Stimulated activated naive CD8-positive, alpha-beta T cell treated with anti-CD3 and anti-CD28 coated beads, Interleukin-15, amount 100 ng/mL, for 72 hours (primary cell): ENCODE data around the gene EHD2.
A peak's percentile ranks its signal among the peaks of the same experiment; 100 is the strongest.
"Not testable (repeated sequence)": the region's sequence is repeated elsewhere in the genome, so short reads cannot be mapped to it uniquely, and the experiment has no call there.

ENCODE experiments used
- ATAC-seq: fragments of 150-1000 bp; cut with Tn5 transposase; 2 replicates; pipeline ENCODE4 v1.10.0; 2021; ENCODE audit warnings: mild to moderate bottlenecking, moderate library complexity
- DNase-seq, 2 donors: peaks; one replicate each; pipeline ENCODE4 v3.0.0; 2021 to 2022
- H3K27ac Mint-ChIP-seq, 2 donors: one replicate each; pipeline ENCODE4 v1.8.0; 2022; ENCODE audit warnings: mild to moderate bottlenecking in 2 of 2, mixed read lengths in 2 of 2, moderate library complexity in 2 of 2
- H3K27me3 Mint-ChIP-seq: one replicate; pipeline ENCODE4 v1.8.0; 2022; ENCODE audit warnings: mixed read lengths
- H3K4me1 Mint-ChIP-seq: one replicate; pipeline ENCODE4 v1.8.0; 2022; ENCODE audit warnings: mild to moderate bottlenecking, mixed read lengths
- H3K4me3 Mint-ChIP-seq, 2 donors: one replicate each; pipeline ENCODE4 v1.8.0; 2022; ENCODE audit warnings: mild to moderate bottlenecking in 2 of 2, mixed read lengths in 2 of 2, moderate library complexity in 1 of 2
- H3K9me3 Mint-ChIP-seq, 2 donors: one replicate each; pipeline ENCODE4 v1.8.0; 2022; ENCODE audit warnings: mixed read lengths in 2 of 2

EHD2 gene

GRCh38 chr19:47745010-47745901, 32.0 kb downstream of the EHD2 start, which contains the start of gene NOP53:
NOP53 (plus strand) TSS chr19:47745546; CDS start chr19:47745560, 14 bp downstream.
- no peaks in the 10 kb centered on the region for H3K27me3 Mint-ChIP-seq
- H3K4me1 Mint-ChIP-seq: peaks cover 67% of the 10 kb centered on the region
- H3K4me3 Mint-ChIP-seq: peak within 1 kb of the TSS; percentile 98 to 100
- ATAC-seq (peak; percentile 79), DNase-seq (peak; percentile 96 to 97)
- H3K27ac Mint-ChIP-seq: peak within 1 kb of the TSS; percentile 100
- H3K9me3 Mint-ChIP-seq: no peaks in the 10 kb centered on the region

GRCh38 chr19:47746129-47746528, 32.9 kb downstream of the EHD2 start:
- Mint-ChIP-seq H3K4me1 (peaks cover 73% of the 10 kb centered on the region), H3K27ac (peak overlapping the region; percentile 46 to 63), H3K4me3 (peak overlapping the region; percentile 98 to 100)
- not testable (repeated sequence) for ATAC-seq, H3K9me3 Mint-ChIP-seq, H3K27me3 Mint-ChIP-seq, DNase-seq

DNA sequence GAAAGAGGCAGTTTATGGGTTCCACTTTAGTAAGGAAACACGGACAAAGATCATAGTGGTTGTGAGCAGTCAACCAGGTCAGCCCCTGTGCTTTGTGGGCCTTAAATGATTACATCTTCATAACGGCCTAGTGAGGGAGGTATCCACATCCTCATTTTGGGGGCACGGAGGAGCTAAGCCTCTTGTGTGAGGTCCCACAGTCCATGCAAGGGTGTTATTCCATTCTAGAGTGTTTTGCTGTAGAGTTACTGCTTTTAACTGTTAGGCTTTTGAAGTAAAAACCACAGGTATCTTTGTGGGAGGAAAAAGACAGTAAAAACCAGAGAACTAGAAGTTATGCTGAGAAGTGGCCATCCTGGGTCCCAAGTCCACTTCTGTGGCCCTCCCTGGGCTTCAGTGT, 36.1 kb downstream of the EHD2 start:
- peak overlapping the region; percentile 46 to 59 for H3K4me3 Mint-ChIP-seq

GRCh38 chr19:47750752-47751151, 37.5 kb downstream of the EHD2 start:
- peak overlapping the region in 1 of 2 donors; percentile 48 for H3K27ac Mint-ChIP-seq
- peaks cover 63% of the 10 kb centered on the region for H3K4me1 Mint-ChIP-seq
- no peak overlapping the region for H3K4me3 Mint-ChIP-seq
- ATAC-seq: no peak
- no peaks in the 10 kb centered on the region for H3K9me3 Mint-ChIP-seq
- no peaks in the 10 kb centered on the region for H3K27me3 Mint-ChIP-seq
- no peak for DNase-seq

More for the DNA sequence above, 36.1 kb downstream of the EHD2 start:
- H3K27me3 Mint-ChIP-seq: no peaks in the 10 kb centered on the region
- peaks cover 75% of the 10 kb centered on the region for H3K4me1 Mint-ChIP-seq
- H3K27ac Mint-ChIP-seq: peak overlapping the region; percentile 75 to 95
- no peaks in the 10 kb centered on the region for H3K9me3 Mint-ChIP-seq
- ATAC-seq (peak; percentile 16), DNase-seq (no peak)

GRCh38 chr19:47752440-47753211, 39.4 kb downstream of the EHD2 start:
- Mint-ChIP-seq H3K9me3 (no peaks in the 10 kb centered on the region), H3K27me3 (no peaks in the 10 kb centered on the region), H3K27ac (peak overlapping the region in 1 of 2 donors; percentile 96), H3K4me1 (peaks cover 59% of the 10 kb centered on the region), H3K4me3 (peak overlapping the region in 1 of 2 donors; percentile 21)
- DNase-seq (no peak), ATAC-seq (no peak)

DNA sequence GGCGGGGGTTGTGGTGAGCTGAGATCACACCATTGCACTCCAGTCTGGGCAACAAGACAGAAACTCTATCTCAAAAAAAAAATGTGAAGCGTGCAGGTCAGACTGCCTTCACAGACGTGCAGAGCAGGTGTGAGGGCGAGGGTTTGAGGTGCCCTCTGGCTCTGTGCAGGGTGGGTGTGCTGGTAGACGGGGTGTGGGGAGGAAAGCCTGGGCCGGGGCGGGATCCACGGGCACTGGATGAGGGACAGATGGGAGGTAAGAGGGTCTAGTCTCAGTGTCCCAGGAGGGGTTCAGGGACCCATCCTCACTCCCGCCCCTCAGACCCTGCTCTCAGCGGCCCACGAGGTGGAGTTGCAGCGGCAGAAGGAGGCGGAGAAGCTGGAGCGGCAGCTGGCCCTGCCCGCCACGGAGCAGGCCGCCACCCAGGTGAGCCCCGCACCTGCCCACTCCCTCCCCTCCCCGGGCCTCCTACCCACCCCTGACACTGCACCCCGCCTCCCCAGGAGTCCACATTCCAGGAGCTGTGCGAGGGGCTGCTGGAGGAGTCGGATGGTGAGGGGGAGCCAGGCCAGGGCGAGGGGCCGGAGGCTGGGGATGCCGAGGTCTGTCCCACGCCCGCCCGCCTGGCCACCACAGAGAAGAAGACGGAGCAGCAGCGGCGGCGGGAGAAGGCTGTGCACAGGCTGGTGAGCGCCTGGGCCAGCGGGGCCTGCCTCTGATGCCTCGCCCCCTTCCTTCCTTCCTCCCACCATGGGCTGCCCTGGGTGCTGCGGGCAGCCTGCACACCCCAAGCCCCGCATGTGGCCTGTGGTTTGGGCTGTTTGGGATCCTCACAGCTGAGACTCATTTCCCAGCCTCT, 41.2 kb downstream of the EHD2 start:
- peak overlapping the region in 1 of 2 donors; percentile 94 for H3K27ac Mint-ChIP-seq
- H3K9me3 Mint-ChIP-seq: no peaks in the 10 kb centered on the region
- no peak for DNase-seq
- no peak overlapping the region for H3K4me3 Mint-ChIP-seq
- peaks cover 42% of the 10 kb centered on the region for H3K4me1 Mint-ChIP-seq
- ATAC-seq: peak; percentile 19
- H3K27me3 Mint-ChIP-seq: no peaks in the 10 kb centered on the region

DNA sequence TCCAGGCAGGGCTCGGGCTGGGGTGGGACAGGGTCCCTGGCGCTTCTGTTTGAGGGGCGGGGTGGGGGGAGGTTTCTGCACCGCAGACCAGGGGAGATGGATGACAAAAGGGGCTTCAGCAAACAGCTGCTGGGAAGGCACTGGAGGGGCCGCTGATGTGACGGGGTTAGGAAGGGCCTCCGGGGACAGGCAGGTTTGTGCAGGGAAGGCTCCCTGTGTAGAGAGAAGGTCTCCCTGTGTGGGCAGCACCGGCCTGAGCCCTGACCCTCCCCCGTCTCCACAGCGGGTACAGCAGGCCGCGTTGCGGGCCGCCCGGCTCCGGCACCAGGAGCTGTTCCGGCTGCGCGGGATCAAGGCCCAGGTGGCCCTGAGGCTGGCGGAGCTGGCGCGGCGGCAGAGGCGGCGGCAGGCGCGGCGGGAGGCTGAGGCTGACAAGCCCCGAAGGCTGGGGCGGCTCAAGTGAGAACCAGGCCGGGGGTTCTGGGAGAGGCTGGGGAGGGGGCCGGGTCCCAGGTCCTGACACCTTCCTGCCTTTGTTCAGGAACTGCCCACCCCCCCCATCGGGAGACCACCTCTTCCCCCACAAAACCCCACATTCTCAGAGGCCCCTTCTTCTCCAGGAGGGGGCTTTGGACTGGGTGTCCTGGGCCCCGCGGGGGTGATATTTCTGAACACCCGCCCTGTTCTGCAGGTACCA, 42.0 kb downstream of the EHD2 start:
- H3K27ac Mint-ChIP-seq: peak overlapping the region in 1 of 2 donors; percentile 74
- ATAC-seq (no peak), DNase-seq (no peak)
- H3K9me3 Mint-ChIP-seq: no peaks in the 10 kb centered on the region
- peaks cover 34% of the 10 kb centered on the region for H3K4me1 Mint-ChIP-seq
- H3K4me3 Mint-ChIP-seq: no peak overlapping the region
- H3K27me3 Mint-ChIP-seq: no peaks in the 10 kb centered on the region

GRCh38 chr19:47755762-47756626, 42.8 kb downstream of the EHD2 start:
- H3K27ac Mint-ChIP-seq: no peak overlapping the region
- ATAC-seq: no peak
- peaks cover 28% of the 10 kb centered on the region for H3K4me1 Mint-ChIP-seq
- no peak for DNase-seq
- no peaks in the 10 kb centered on the region for H3K9me3 Mint-ChIP-seq
- no peak overlapping the region for H3K4me3 Mint-ChIP-seq
- no peaks in the 10 kb centered on the region for H3K27me3 Mint-ChIP-seq

DNA sequence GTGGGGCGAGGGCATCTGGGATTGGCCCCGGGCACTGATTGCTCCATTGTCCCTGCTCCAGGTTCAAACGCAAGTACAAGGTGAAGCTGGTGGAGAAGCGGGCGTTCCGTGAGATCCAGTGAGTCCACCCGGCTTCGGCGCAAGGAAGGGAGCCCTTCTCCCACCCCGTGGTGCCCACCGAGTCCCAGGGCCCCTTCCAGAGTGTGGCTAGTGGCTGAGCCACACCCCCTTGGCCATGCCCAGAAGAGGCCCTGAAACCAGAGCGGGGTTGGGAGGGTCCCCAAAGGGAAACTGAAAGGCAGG, 43.4 kb downstream of the EHD2 start:
- Mint-ChIP-seq H3K27me3 (no peaks in the 10 kb centered on the region), H3K4me1 (peaks cover 28% of the 10 kb centered on the region), H3K9me3 (no peaks in the 10 kb centered on the region), H3K4me3 (no peak overlapping the region), H3K27ac (no peak overlapping the region)
- DNase-seq (no peak), ATAC-seq (no peak)

DNA sequence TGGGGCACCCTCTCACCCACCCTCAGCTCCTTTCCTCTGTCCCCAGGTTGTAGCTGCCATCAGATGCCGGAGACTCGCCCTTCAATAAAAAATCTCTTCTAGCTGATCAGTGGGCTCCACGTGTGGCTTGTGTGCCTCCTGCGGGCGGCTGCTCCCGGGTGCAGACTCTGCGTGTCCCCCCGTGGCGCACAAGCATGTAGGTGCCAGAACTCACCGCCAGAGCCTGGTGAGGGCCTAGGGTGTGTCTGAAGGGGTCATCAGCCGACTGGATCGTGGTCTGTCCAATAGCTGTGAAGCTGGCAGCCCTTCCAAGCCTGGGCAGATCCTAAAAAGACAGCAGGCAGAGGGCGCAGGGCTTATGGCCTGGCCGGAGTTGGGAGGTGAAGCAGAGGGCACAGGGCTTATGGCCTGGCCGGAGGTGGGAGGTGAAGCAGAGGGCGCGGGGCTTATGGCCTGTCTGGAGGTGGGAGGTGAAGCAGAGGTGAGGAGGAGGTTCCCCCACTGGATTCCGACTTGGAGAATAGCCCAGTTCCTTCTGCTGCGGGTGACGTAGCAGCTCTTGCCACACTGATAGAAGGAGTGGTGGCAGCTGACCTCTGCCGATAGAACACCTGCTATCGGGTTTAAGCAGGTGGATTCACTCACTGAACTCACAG, 43.9 kb downstream of the EHD2 start:
- Mint-ChIP-seq H3K4me3 (no peak overlapping the region), H3K27ac (peak overlapping the region; percentile 56 to 61), H3K4me1 (peaks cover 27% of the 10 kb centered on the region), H3K27me3 (no peaks in the 10 kb centered on the region), H3K9me3 (no peaks in the 10 kb centered on the region)
- DNase-seq (no peak), ATAC-seq (no peak)

GRCh38 chr19:47757617-47758442, 44.6 kb downstream of the EHD2 start:
- ATAC-seq (no peak), DNase-seq (no peak)
- Mint-ChIP-seq H3K27me3 (no peaks in the 10 kb centered on the region), H3K4me1 (peaks cover 20% of the 10 kb centered on the region), H3K9me3 (no peaks in the 10 kb centered on the region), H3K4me3 (no peak overlapping the region), H3K27ac (no peak overlapping the region)

- Mint-ChIP-seq H3K4me3 (no peak overlapping the region), H3K27ac (no peak overlapping the region), H3K4me1 (peaks cover 14% of the 10 kb centered on the region), H3K9me3 (no peaks in the 10 kb centered on the region), H3K27me3 (no peaks in the 10 kb centered on the region)
- DNase-seq (no peak), ATAC-seq (no peak)
Measured at GRCh38 chr19:47758443-47758804, 45.2 kb downstream of the EHD2 start.

- no peaks in the 10 kb centered on the region for H3K27me3 Mint-ChIP-seq
- DNase-seq: no peak
- no peak overlapping the region for H3K27ac Mint-ChIP-seq
- no peak overlapping the region for H3K4me3 Mint-ChIP-seq
- peaks cover 14% of the 10 kb centered on the region for H3K4me1 Mint-ChIP-seq
- no peaks in the 10 kb centered on the region for H3K9me3 Mint-ChIP-seq
- no peak for ATAC-seq
Measured at GRCh38 chr19:47760632-47760999, 47.4 kb downstream of the EHD2 start.
